Endothelial cell of umbilical vein (primary cell): ENCODE results near the gene ELMO2. TPM values are rescaled to one million over a fixed set of nuclear protein-coding genes. Genes with fewer than 3 reads are reported as not detected.

Source experiments
- BruUV-seq: library from RNA; stranded (reverse); fragments of 400-500 nt; replicated peaks from 2 replicates; lab custom pipeline; 2021; lab: Mats Ljungman, UMichigan
- CTCF ChIA-PET: fragments of 300-600, 350-600 bp; sonication (Branson Sonifier 250); formaldehyde crosslinking; loops from one replicate; lab custom pipeline; 2021; ENCODE audit warnings: antibody characterized with exemption, inconsistent platforms; lab: Charles Lee
- POLR2A ChIA-PET: fragments of 300-600, 350-600 bp; sonication (Branson Sonifier 250); formaldehyde crosslinking; loops from one replicate; lab custom pipeline; 2021; ENCODE audit warnings: antibody characterized with exemption, inconsistent platforms; lab: Charles Lee
- DNase-seq: peaks from one replicate; pipeline ENCODE4 v3.0.0-alpha.2; 2011; ENCODE audit warnings: low read depth, low spot score
- FAIRE-seq: peaks from 2 replicates; lab custom pipeline; 2011; peaks lifted over from hg19 to GRCh38; lab: Jason Lieb, UNC
- H2AFZ ChIP-seq: 2 replicates; pipeline ENCODE4 v1.6.0; 2012; ENCODE audit warnings: low read depth, low read length, control low read depth, inconsistent platforms
- H3K27ac ChIP-seq: 2 replicates; pipeline ENCODE4 v1.5.1; 2011; ENCODE audit warnings: low read depth, mild to moderate bottlenecking, control low read depth, low read length, moderate library complexity; ENCODE audit not compliant: insufficient read depth
- H3K27me3 ChIP-seq, 2 experiments: 2 replicates each; pipeline versions ENCODE4 v1.6.0 to v1.6.1; 2011; ENCODE audit warnings: low read length in 2 of 2, mixed read lengths in 1 of 2; ENCODE audit not compliant: control insufficient read depth in 2 of 2, insufficient read depth in 2 of 2
- H3K36me3 ChIP-seq, 2 experiments: 2 replicates in 1 of 2; 3 replicates in 1 of 2; pipeline ENCODE4 v1.5.1; 2011; ENCODE audit warnings: low read length in 2 of 2, mild to moderate bottlenecking in 1 of 2, moderate library complexity in 1 of 2; ENCODE audit not compliant: control insufficient read depth in 2 of 2, insufficient read depth in 2 of 2; ENCODE audit errors: extremely low read depth in 1 of 2
- H3K4me1 ChIP-seq: 3 replicates; pipeline ENCODE4 v1.5.1; 2011; ENCODE audit warnings: mild to moderate bottlenecking, low read length; ENCODE audit not compliant: control insufficient read depth, insufficient read depth; ENCODE audit errors: extremely low read depth
- H3K4me2 ChIP-seq: 2 replicates; pipeline ENCODE4 v1.6.1; 2011; ENCODE audit warnings: low read length, control low read depth, mixed read lengths; ENCODE audit not compliant: insufficient read depth
- H3K4me3 ChIP-seq, 3 experiments: fragments of 200-600 bp in 1 of 3; sonication (generic), shearing (Covaris generic) in 1 of 3; replicated peaks in 1 of 3; 2 replicates each; pipeline ENCODE4 v1.5.1; 2011 to 2016; ENCODE audit warnings: control low read depth in 3 of 3, low read length in 3 of 3, mild to moderate bottlenecking in 2 of 3, inconsistent platforms in 1 of 3, low read depth in 1 of 3, moderate library complexity in 1 of 3; ENCODE audit not compliant: insufficient read depth in 1 of 3
- H3K79me2 ChIP-seq: 2 replicates; pipeline ENCODE4 v1.6.0; 2012; ENCODE audit warnings: low read length, inconsistent platforms; ENCODE audit not compliant: control insufficient read depth, insufficient read depth
- H3K9ac ChIP-seq: replicated peaks from 2 replicates; pipeline ENCODE3; 2011; ENCODE audit warnings: low read length, control low read depth; ENCODE audit not compliant: insufficient read depth; ENCODE audit errors: extremely low read depth
- H3K9me1 ChIP-seq: replicated peaks from 3 replicates; pipeline ENCODE4 v1.6.0; 2011; ENCODE audit warnings: mild to moderate bottlenecking, low read length; ENCODE audit not compliant: control insufficient read depth, insufficient read depth; ENCODE audit errors: extremely low read depth
- H3K9me3 ChIP-seq: replicated peaks from 2 replicates; pipeline ENCODE4 v1.5.1; 2012; ENCODE audit warnings: low read length, inconsistent platforms; ENCODE audit not compliant: control insufficient read depth, insufficient read depth
- H4K20me1 ChIP-seq: replicated peaks from 2 replicates; pipeline ENCODE3; 2011; ENCODE audit warnings: mild to moderate bottlenecking, low read length; ENCODE audit not compliant: control insufficient read depth, insufficient read depth; ENCODE audit errors: extremely low read depth
- EZH2 ChIP-seq: IDR thresholded peaks from 2 replicates; pipeline ENCODE4 v1.6.1; 2012; ENCODE audit warnings: borderline replicate concordance, low read depth, mild to moderate bottlenecking, moderate library complexity, low read length, inconsistent platforms; ENCODE audit not compliant: severe bottlenecking
- FOS ChIP-seq: IDR thresholded peaks from 2 replicates; pipeline ENCODE4 v1.6.1; 2011; ENCODE audit warnings: mild to moderate bottlenecking, low read length, moderate library complexity, borderline replicate concordance; ENCODE audit not compliant: insufficient read depth
- GATA2 ChIP-seq: IDR thresholded peaks from 2 replicates; pipeline ENCODE4 v1.7.0; 2011; ENCODE audit warnings: low read depth, mild to moderate bottlenecking, moderate library complexity, mixed read lengths, low read length; ENCODE audit not compliant: insufficient read length, insufficient read depth
- JUN ChIP-seq: IDR thresholded peaks from 2 replicates; pipeline ENCODE4 v1.6.1; 2011; ENCODE audit warnings: borderline replicate concordance, low read depth; ENCODE audit not compliant: insufficient read length, insufficient read depth
- MYC ChIP-seq: IDR thresholded peaks from one replicate; pipeline ENCODE4 v1.6.1; 2011; ENCODE audit warnings: mild to moderate bottlenecking, low read depth, low read length
- POLR2A ChIP-seq: IDR thresholded peaks from 2 replicates; pipeline ENCODE4 v1.6.1; 2012; ENCODE audit warnings: low read depth, mild to moderate bottlenecking, control low read depth, low read length
- POLR2AphosphoS5 ChIP-seq: IDR thresholded peaks from 2 replicates; pipeline ENCODE4 v1.6.1; 2012; ENCODE audit warnings: low read depth, mild to moderate bottlenecking, control low read depth, low read length, moderate library complexity; ENCODE audit not compliant: insufficient read depth
- dilution Hi-C: fragments of 300-500 bp; cut with MboI; formaldehyde crosslinking; loops from one replicate; pipeline ENCODE4 v1.15.0; 2019; ENCODE audit warnings: low sequenced_read_pairs; ENCODE audit not compliant: extremely low pct_ligation_motif_present
- intact Hi-C: fragments of 100-400 bp; cut with micrococcal nuclease; formaldehyde crosslinking; loops from one replicate; pipeline ENCODE4 v1.10.0; 2022
- polyA plus RNA-seq, 4 experiments: library from polyadenylated mRNA; depleted of rRNA in 3 of 4; stranded (reverse) in 3 of 4; unstranded in 1 of 4; fragments of >200 nt; gene quantifications; 2 replicates each; pipeline versions ENCODE4 v1.2.1 to v1.2.3, GENCODE V29; 2011 to 2012; ENCODE audit warnings: missing spikeins in 1 of 4
- total RNA-seq: library from RNA; stranded (reverse); gene quantifications from 2 replicates; pipeline ENCODE4 v1.2.3, GENCODE V29; 2021
- TF ChIP-seq, protein P1 (sequence below): IDR thresholded peaks from 2 replicates; pipeline ENCODE4 v1.6.1; 2011; ENCODE audit not compliant: insufficient read depth, insufficient read length
- TF ChIP-seq, protein P2 (sequence below), 2 donors: IDR thresholded peaks; 1 replicate in 1 of 2; 2 replicates in 1 of 2; pipeline ENCODE4 v1.5.1; 2011; ENCODE audit warnings: low read length in 2 of 2, mild to moderate bottlenecking in 2 of 2, moderate library complexity in 2 of 2, control low read depth in 1 of 2, inconsistent platforms in 1 of 2, low read depth in 1 of 2; ENCODE audit not compliant: insufficient read depth in 1 of 2; ENCODE audit errors: extremely low read depth in 1 of 2

The ELMO2 gene
- total and polyA plus RNA-seq, 2 donors (not counting 3 experiments of a cell fraction or from before 2014, with no cell fraction given), result 35.1 to 43.5 TPM

DNA sequence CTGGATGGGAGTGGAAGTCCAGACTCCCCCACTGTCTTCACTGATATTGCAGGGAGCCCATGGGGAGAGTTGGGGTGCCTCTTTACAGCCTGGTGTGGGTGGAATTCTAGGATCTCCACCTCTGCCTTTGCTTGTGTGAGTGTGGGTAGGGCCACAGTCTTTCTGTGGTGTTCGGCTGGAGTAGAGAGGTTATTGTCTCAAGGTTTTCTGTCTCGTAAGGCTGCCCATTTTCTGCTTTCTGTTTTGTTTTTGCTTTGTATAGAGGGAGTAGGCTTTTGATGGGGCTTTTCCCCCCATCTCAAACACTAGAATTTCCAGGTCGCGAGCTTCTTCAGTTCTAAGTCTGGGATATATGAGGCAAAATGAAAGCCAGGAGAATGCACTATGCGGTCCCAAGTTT is 40.4 kb upstream of the ELMO2 start:
- Histone ChIP-seq H3K9me3 (no peaks in the 10 kb centered on the region), H3K4me3 (no peak overlapping the region), H2AFZ (no peak overlapping the region), H3K9me1 (no peaks in the 10 kb centered on the region), H3K27me3 (peaks cover 0 to 2% of the 10 kb centered on the region in 2 experiments), H3K4me2 (no peak overlapping the region), H3K79me2 (no peaks in the 10 kb centered on the region), H3K9ac (no peak overlapping the region), H3K36me3 (no peaks in the 10 kb centered on the region), H4K20me1 (no peaks in the 10 kb centered on the region), H3K27ac (no peak overlapping the region), H3K4me1 (no peaks in the 10 kb centered on the region)
- dilution Hi-C loops, result no loop called here
- POLR2A ChIA-PET, result no interaction called here
- FAIRE-seq (no peak), DNase-seq (no peak)
- CTCF ChIA-PET, result no interaction called here
- intact Hi-C loops, result no loop called here
- no TSS peak for BruUV-seq
- TF ChIP-seq, protein P1, sequence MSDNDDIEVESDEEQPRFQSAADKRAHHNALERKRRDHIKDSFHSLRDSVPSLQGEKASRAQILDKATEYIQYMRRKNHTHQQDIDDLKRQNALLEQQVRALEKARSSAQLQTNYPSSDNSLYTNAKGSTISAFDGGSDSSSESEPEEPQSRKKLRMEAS, result no peak
- TF ChIP-seq POLR2A (no peak), POLR2AphosphoS5 (no peak), MYC (no peak), FOS (no peak), JUN (no peak), GATA2 (no peak), EZH2 (no peak)
- TF ChIP-seq, protein P2, sequence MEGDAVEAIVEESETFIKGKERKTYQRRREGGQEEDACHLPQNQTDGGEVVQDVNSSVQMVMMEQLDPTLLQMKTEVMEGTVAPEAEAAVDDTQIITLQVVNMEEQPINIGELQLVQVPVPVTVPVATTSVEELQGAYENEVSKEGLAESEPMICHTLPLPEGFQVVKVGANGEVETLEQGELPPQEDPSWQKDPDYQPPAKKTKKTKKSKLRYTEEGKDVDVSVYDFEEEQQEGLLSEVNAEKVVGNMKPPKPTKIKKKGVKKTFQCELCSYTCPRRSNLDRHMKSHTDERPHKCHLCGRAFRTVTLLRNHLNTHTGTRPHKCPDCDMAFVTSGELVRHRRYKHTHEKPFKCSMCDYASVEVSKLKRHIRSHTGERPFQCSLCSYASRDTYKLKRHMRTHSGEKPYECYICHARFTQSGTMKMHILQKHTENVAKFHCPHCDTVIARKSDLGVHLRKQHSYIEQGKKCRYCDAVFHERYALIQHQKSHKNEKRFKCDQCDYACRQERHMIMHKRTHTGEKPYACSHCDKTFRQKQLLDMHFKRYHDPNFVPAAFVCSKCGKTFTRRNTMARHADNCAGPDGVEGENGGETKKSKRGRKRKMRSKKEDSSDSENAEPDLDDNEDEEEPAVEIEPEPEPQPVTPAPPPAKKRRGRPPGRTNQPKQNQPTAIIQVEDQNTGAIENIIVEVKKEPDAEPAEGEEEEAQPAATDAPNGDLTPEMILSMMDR (IDR thresholded peaks at IDR 0.05; ENCODE audit: extremely low read depth in 1 of 2, insufficient read depth in 1 of 2, low read depth in 1 of 2, low read length in 2 of 2), result no peak
